Large intestine (tissue), 12 donors: ENCODE measurements around the gene HSFX4. TPM values are rescaled to one million over a fixed set of nuclear protein-coding genes. Genes with fewer than 3 reads are reported as not detected.
"Not testable (repeated sequence)": the region's sequence is repeated elsewhere in the genome, so short reads cannot be mapped to it uniquely, and the experiment has no call there.

Experiments
- DNase-seq, 2 donors: peaks; one replicate each; pipeline versions ENCODE4 v3.0.0 to v3.0.0-alpha.2; 2013
- H3K27ac ChIP-seq: one replicate; pipeline ENCODE4 v1.5.1; 2013; ENCODE audit warnings: low read length
- H3K27me3 ChIP-seq: 2 replicates; pipeline ENCODE4 v1.6.1; 2013; ENCODE audit warnings: low read length; ENCODE audit not compliant: control insufficient read depth, insufficient read depth
- H3K36me3 ChIP-seq: 2 replicates; pipeline ENCODE4 v1.6.1; 2013; ENCODE audit warnings: low read length; ENCODE audit not compliant: control insufficient read depth, insufficient read depth
- H3K4me1 ChIP-seq: one replicate; pipeline ENCODE4 v1.6.1; 2013; ENCODE audit warnings: low read length; ENCODE audit not compliant: control insufficient read depth, insufficient read depth
- H3K4me3 ChIP-seq: one replicate; pipeline ENCODE4 v1.5.1; 2013; ENCODE audit warnings: low read length
- H3K9me3 ChIP-seq: one replicate; pipeline ENCODE4 v1.6.1; 2013; ENCODE audit warnings: mild to moderate bottlenecking, low read depth, low read length, moderate library complexity; ENCODE audit not compliant: control insufficient read depth
- WGBS: methylation state at CpG from one replicate; pipeline ENCODE4 v1.1.5; 2013; ENCODE audit warnings: low lambda C conversion rate; ENCODE audit not compliant: insufficient coverage; 5-methylcytosine and 5-hydroxymethylcytosine counted together
- long read RNA-seq, 11 donors: transcript quantifications; one replicate each; lab custom pipeline, GENCODE V29; 2026
- polyA plus RNA-seq: library from polyadenylated mRNA; unstranded; fragments of 120-200 nt; gene quantifications from one replicate; pipeline ENCODE4 v1.2.1, GENCODE V29; 2013

HSFX4 gene, protein sequence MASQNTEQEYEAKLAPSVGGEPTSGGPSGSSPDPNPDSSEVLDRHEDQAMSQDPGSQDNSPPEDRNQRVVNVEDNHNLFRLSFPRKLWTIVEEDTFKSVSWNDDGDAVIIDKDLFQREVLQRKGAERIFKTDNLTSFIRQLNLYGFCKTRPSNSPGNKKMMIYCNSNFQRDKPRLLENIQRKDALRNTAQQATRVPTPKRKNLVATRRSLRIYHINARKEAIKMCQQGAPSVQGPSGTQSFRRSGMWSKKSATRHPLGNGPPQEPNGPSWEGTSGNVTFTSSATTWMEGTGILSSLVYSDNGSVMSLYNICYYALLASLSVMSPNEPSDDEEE
- polyA plus RNA-seq, result 0.15 TPM
- long read RNA-seq, donor 1, result 0 reads
- long read RNA-seq, donor 2, result 0 reads
- long read RNA-seq, donor 3, result 0 reads
- long read RNA-seq, donor 4, result 0 reads
- long read RNA-seq, donor 5, result 0 reads
- long read RNA-seq, donor 6, partial matches to known transcripts, result 31 of 36 reads
- long read RNA-seq, donor 6, other reads (novel, unspliced or antisense), result 5 of 36 reads
- long read RNA-seq, donor 7, result 0 reads
- long read RNA-seq, donor 8, partial matches to known transcripts, result 11 of 20 reads
- long read RNA-seq, donor 8, other reads (novel, unspliced or antisense), result 9 of 20 reads
- long read RNA-seq, donor 9, result 0 reads
- long read RNA-seq, donor 10, result 0 reads
- long read RNA-seq, donor 11, partial matches to known transcripts, result 6 of 6 reads
- long read RNA-seq, donor 11, other reads (novel, unspliced or antisense), result 0 of 6 reads

GRCh38 chrX:149929400-149929799 lies at the start of gene HSFX4:
HSFX4 (plus strand) TSS chrX:149929573; CDS start chrX:149929645, 72 bp downstream.
- not testable (repeated sequence) for H3K4me3 ChIP-seq, DNase-seq, H3K36me3 ChIP-seq, H3K9me3 ChIP-seq, H3K27ac ChIP-seq, H3K27me3 ChIP-seq, H3K4me1 ChIP-seq
- no CpG with 5 or more reads among the region's 7 CpGs for WGBS

- no CpG with 5 or more reads among the region's 33 CpGs for WGBS
- DNase-seq, result no peak
- no peak within 1 kb of the TSS for H3K4me3 ChIP-seq
- H3K27me3 ChIP-seq, result no peaks in the 10 kb centered on the region
- no peaks in the 10 kb centered on the region for H3K36me3 ChIP-seq
- H3K4me1 ChIP-seq, result no peaks in the 10 kb centered on the region
- no peaks in the 10 kb centered on the region for H3K9me3 ChIP-seq
- H3K27ac ChIP-seq, result no peak within 1 kb of the TSS
These were observed 48.2 kb upstream of the HSFX4 start, which contains the start of gene MAGEA8 for GRCh38 chrX:149881081-149881711. MAGEA8 (plus strand) TSS chrX:149881183; CDS start chrX:149884273, 3,090 bp downstream.

GRCh38 chrX:149890828-149891227 lies 38.5 kb upstream of the HSFX4 start:
- H3K4me1 ChIP-seq, H3K36me3 ChIP-seq, DNase-seq, H3K4me3 ChIP-seq, H3K9me3 ChIP-seq, H3K27me3 ChIP-seq, H3K27ac ChIP-seq: not testable (repeated sequence)
- WGBS, result no CpG with 5 or more reads among the region's 2 CpGs

GRCh38 chrX:149898554-149898953 lies 30.8 kb upstream of the HSFX4 start:
- DNase-seq, result no peak
- H3K9me3 ChIP-seq, result no peaks in the 10 kb centered on the region
- H3K27ac ChIP-seq, result no peak overlapping the region
- H3K36me3 ChIP-seq, result no peaks in the 10 kb centered on the region
- no peaks in the 10 kb centered on the region for H3K4me1 ChIP-seq
- H3K27me3 ChIP-seq, result no peaks in the 10 kb centered on the region
- H3K4me3 ChIP-seq, result no peak overlapping the region
- no CpG with 5 or more reads among the region's 1 CpG for WGBS

DNA sequence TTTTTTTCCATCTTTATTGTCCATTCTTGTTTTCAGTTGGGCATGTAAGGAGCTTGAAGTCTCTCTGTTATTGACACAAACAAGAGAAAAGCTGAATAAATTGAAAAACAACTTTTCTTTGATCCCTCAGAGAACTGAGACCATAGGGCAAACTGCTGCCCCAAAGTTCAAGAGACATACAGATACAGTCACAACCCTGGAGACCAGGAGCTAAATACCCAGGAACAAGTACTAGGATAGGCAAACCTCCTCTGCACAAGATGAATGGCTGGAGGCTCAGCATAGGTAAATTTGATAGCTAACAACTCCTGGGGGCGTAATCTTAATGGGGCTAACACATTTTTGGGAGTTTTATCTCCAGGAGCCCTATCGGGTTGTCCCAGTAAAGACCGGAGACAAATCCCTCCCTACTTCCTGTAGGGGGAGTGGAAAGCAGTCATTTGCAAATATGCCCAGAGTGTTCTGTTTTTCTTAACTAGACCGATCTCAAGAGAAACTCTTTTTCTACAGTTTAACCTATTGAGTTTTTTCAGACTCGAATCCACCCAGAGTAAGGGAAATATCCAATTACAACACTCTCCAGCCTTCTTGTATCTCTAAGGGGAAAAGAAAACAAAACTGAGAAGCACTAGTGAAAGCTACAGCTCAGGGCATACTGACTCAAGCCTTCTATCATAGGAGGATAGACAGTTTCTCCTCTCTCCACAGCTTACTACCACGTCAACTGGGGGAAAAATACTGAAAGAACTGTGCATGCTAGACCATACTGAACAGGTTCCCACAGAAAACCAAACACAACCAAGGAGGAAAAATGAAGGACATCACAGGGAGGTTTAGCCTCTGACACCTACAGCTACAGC lies 25.3 kb upstream of the HSFX4 start:
- peak in 1 of 2 donors; percentile 16 for DNase-seq
- Histone ChIP-seq H3K4me3 (peak overlapping the region; percentile 7), H3K9me3 (no peaks in the 10 kb centered on the region)

DNA sequence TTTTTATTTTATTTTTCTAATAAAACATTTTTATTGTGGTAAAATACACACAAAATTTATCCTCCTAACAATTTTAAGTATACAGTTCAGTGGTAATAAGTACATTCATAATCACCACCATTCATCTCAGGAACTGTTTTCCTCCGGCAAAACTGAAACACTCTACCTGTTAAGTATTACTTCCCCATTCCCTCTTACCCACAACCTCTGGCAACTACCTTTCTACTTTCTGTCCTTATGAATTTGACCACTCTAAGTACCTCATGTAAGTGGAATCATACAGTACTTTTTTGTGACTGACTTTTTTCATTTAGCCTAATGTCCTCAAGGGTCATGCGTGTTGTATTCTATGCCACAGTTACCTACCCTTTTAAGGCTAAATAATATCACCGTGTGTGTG lies 21.1 kb upstream of the HSFX4 start:
- Histone ChIP-seq H3K27ac (no peak overlapping the region), H3K9me3 (no peaks in the 10 kb centered on the region), H3K36me3 (no peaks in the 10 kb centered on the region), H3K27me3 (no peaks in the 10 kb centered on the region), H3K4me3 (no peak overlapping the region), H3K4me1 (no peaks in the 10 kb centered on the region)
- no CpG with 5 or more reads among the region's 3 CpGs for WGBS
- no peak for DNase-seq

More for the DNA sequence above, 25.3 kb upstream of the HSFX4 start:
- no CpG with 5 or more reads among the region's 6 CpGs for WGBS
- H3K4me1 ChIP-seq, result no peaks in the 10 kb centered on the region
- no peak overlapping the region for H3K27ac ChIP-seq
- H3K36me3 ChIP-seq, result no peaks in the 10 kb centered on the region
- H3K27me3 ChIP-seq, result no peaks in the 10 kb centered on the region

GRCh38 chrX:149908727-149909126 lies 20.6 kb upstream of the HSFX4 start:
- H3K4me1 ChIP-seq, result no peaks in the 10 kb centered on the region
- no peaks in the 10 kb centered on the region for H3K9me3 ChIP-seq
- no peak overlapping the region for H3K4me3 ChIP-seq
- H3K27me3 ChIP-seq, result no peaks in the 10 kb centered on the region
- H3K27ac ChIP-seq, result no peak overlapping the region
- no peak for DNase-seq
- H3K36me3 ChIP-seq, result no peaks in the 10 kb centered on the region

- H3K9me3 ChIP-seq, result no peaks in the 10 kb centered on the region
- no CpG with 5 or more reads among the region's 4 CpGs for WGBS
- H3K27me3 ChIP-seq, result no peaks in the 10 kb centered on the region
- H3K4me3 ChIP-seq, result no peak overlapping the region
- H3K27ac ChIP-seq, result no peak overlapping the region
- no peaks in the 10 kb centered on the region for H3K36me3 ChIP-seq
- H3K4me1 ChIP-seq, result no peaks in the 10 kb centered on the region
- no peak for DNase-seq
These were observed 19.8 kb upstream of the HSFX4 start for GRCh38 chrX:149909324-149910177.

DNA sequence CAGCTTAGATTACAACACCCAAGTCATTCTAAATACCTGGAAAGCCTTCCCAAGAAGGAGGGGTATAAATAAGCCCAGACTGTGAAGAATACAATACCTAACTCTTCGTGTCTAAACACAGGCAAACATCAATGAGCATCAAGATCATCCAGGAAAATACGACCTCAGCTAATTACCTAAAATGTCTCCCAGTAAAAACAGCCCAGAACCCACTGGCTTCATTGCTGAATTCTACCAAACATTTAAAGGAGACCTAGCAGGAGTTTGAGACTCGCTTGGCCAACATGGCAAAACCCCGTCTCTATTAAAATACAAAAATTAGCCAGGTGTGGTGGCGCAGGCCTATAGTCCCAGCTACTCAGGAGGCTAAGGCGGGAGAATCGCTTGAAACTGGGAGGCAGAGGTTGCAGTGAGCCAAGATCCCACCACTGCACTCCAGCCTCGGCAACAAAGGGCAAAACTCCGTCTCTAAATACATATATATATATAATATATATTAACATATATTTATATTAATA lies 19.1 kb upstream of the HSFX4 start:
- Histone ChIP-seq H3K4me3 (no peak overlapping the region), H3K27ac (no peak overlapping the region), H3K36me3 (no peaks in the 10 kb centered on the region), H3K9me3 (no peaks in the 10 kb centered on the region), H3K4me1 (no peaks in the 10 kb centered on the region), H3K27me3 (no peaks in the 10 kb centered on the region)
- no CpG with 5 or more reads among the region's 9 CpGs for WGBS
- no peak for DNase-seq
